GM23338 (cell line): ENCODE measurements around the gene NPR2. TPM values are rescaled to one million over a fixed set of nuclear protein-coding genes. Genes with fewer than 3 reads are reported as not detected.

ENCODE experiments used
- ATAC-seq: fragments of 200-7000 bp; cut with Tn5 transposase; 3 replicates; pipeline ENCODE4 v1.9.1; 2020
- DNase-seq: peaks from one replicate; pipeline ENCODE4 v3.0.0-alpha.2; 2015; ENCODE audit warnings: low spot score
- H2AFZ ChIP-seq: fragments of 200-600 bp; sonication (generic); 2 replicates; pipeline ENCODE4 v1.8.0; 2016; ENCODE audit warnings: antibody characterized with exemption, mild to moderate bottlenecking, moderate library complexity
- H3F3A ChIP-seq: fragments of 200-600 bp; sonication (generic); replicated peaks from 2 replicates; pipeline ENCODE4 v1.8.0; 2017; ENCODE audit warnings: antibody characterized with exemption, mixed run types, low read depth
- H3K27ac ChIP-seq: fragments of 200-600 bp; sonication (generic); 2 replicates; pipeline ENCODE4 v1.6.1; 2016; ENCODE audit warnings: low read depth
- H3K27me3 ChIP-seq: fragments of 200-600 bp; sonication (generic); 2 replicates; pipeline ENCODE4 v1.8.0; 2016; ENCODE audit warnings: mild to moderate bottlenecking, mixed run types, moderate library complexity; ENCODE audit not compliant: insufficient read depth
- H3K36me3 ChIP-seq: fragments of 200-600 bp; sonication (generic); 2 replicates; pipeline ENCODE4 v1.8.0; 2016; ENCODE audit warnings: mild to moderate bottlenecking; ENCODE audit not compliant: insufficient read depth
- H3K4me1 ChIP-seq: fragments of 200-600 bp; sonication (generic); 2 replicates; pipeline ENCODE4 v1.8.0; 2016; ENCODE audit warnings: mild to moderate bottlenecking, moderate library complexity; ENCODE audit not compliant: insufficient read depth
- H3K4me2 ChIP-seq: fragments of 200-600 bp; sonication (generic); 2 replicates; pipeline ENCODE4 v1.7.1; 2017; ENCODE audit warnings: mixed run types
- H3K4me3 ChIP-seq: fragments of 200-600 bp; sonication (generic); 2 replicates; pipeline ENCODE4 v1.6.1; 2016; ENCODE audit warnings: mixed run types
- H3K79me2 ChIP-seq: fragments of 200-600 bp; sonication (generic); replicated peaks from 2 replicates; pipeline ENCODE4 v1.8.0; 2017; ENCODE audit warnings: mild to moderate bottlenecking; ENCODE audit not compliant: insufficient read depth
- H3K9me2 ChIP-seq: fragments of 200-600 bp; sonication (generic); 2 replicates; pipeline ENCODE4 v1.8.0; 2017; ENCODE audit not compliant: insufficient read depth
- H4K20me1 ChIP-seq: fragments of 200-600 bp; sonication (generic); replicated peaks from 2 replicates; pipeline ENCODE4 v1.8.0; 2017; ENCODE audit warnings: mild to moderate bottlenecking; ENCODE audit not compliant: insufficient read depth
- H3K27ac Mint-ChIP-seq: 2 replicates; pipeline ENCODE4 v1.8.0; 2020; ENCODE audit warnings: inconsistent platforms, mild to moderate bottlenecking, moderate library complexity, mixed read lengths
- H3K27me3 Mint-ChIP-seq: 3 replicates; pipeline ENCODE4 v1.8.0; 2022; ENCODE audit warnings: low read depth, mild to moderate bottlenecking, moderate library complexity, mixed read lengths, inconsistent platforms; ENCODE audit not compliant: insufficient read depth, poor library complexity
- H3K36me3 Mint-ChIP-seq: 3 replicates; pipeline ENCODE4 v1.8.0; 2021; ENCODE audit warnings: low read depth, mild to moderate bottlenecking, inconsistent platforms, moderate library complexity, mixed read lengths
- H3K4me1 Mint-ChIP-seq: 3 replicates; pipeline ENCODE4 v1.8.0; 2020; ENCODE audit warnings: mild to moderate bottlenecking, inconsistent platforms, mixed read lengths
- H3K4me3 Mint-ChIP-seq: 3 replicates; pipeline ENCODE4 v1.8.0; 2021; ENCODE audit warnings: moderate library complexity, mild to moderate bottlenecking, inconsistent platforms, mixed read lengths
- H3K9me3 Mint-ChIP-seq: 3 replicates; pipeline ENCODE4 v1.8.0; 2020; ENCODE audit warnings: moderate library complexity, mild to moderate bottlenecking, inconsistent platforms, mixed read lengths
- CREB1 ChIP-seq: fragments of 250-450 bp; sonication (Bioruptor Pico); IDR thresholded peaks from 2 replicates; pipeline ENCODE4 v1.5.0; 2020; ENCODE audit warnings: low read depth, mild to moderate bottlenecking, moderate library complexity
- CTCF ChIP-seq, 2 experiments: fragments of 200-600 bp in 1 of 2; sonication (generic) in 1 of 2; conservative IDR thresholded peaks; 2 replicates each; pipeline versions ENCODE4 v1.5.1 to v1.6.1; 2016 to 2017; ENCODE audit warnings: antibody characterized with exemption in 2 of 2, low read depth in 2 of 2, mild to moderate bottlenecking in 2 of 2, moderate library complexity in 1 of 2
- ETS1 ChIP-seq: IDR thresholded peaks from 2 replicates; pipeline ENCODE4 v1.6.1; 2016; ENCODE audit warnings: antibody characterized with exemption
- EZH2 ChIP-seq: fragments of 200-600 bp; sonication (generic); IDR thresholded peaks from one replicate; pipeline ENCODE4 v1.8.0; 2017; ENCODE audit warnings: antibody characterized with exemption, mild to moderate bottlenecking, low read depth; ENCODE audit not compliant: unreplicated experiment
- EZH2phosphoT487 ChIP-seq: fragments of 200-600 bp; sonication (generic); IDR thresholded peaks from one replicate; pipeline ENCODE4 v1.8.1; 2018; ENCODE audit warnings: antibody characterized with exemption; ENCODE audit not compliant: unreplicated experiment
- JUNB ChIP-seq: IDR thresholded peaks from one replicate; pipeline ENCODE4 v1.6.1; 2016; ENCODE audit warnings: antibody characterized with exemption; ENCODE audit not compliant: unreplicated experiment
- NANOG ChIP-seq: IDR thresholded peaks from 2 replicates; pipeline ENCODE4 v1.6.1; 2016; ENCODE audit warnings: antibody characterized with exemption, borderline replicate concordance
- POLR2AphosphoS5 ChIP-seq: IDR thresholded peaks from 2 replicates; pipeline ENCODE4 v1.6.1; 2016; ENCODE audit warnings: antibody characterized with exemption, low read depth
- STAT1 ChIP-seq: IDR thresholded peaks from one replicate; pipeline ENCODE4 v1.6.1; 2016; ENCODE audit warnings: antibody characterized with exemption; ENCODE audit not compliant: unreplicated experiment
- ZNF114 ChIP-seq: fragments of 250-450 bp; sonication (Bioruptor Pico); IDR thresholded peaks from 2 replicates; pipeline ENCODE4 v1.5.0; 2020; ENCODE audit warnings: mild to moderate bottlenecking, moderate library complexity
- ZNF331 ChIP-seq: fragments of 250-450 bp; sonication (Bioruptor Pico); IDR thresholded peaks from 2 replicates; pipeline ENCODE4 v1.5.0; 2020; ENCODE audit warnings: low read depth, mild to moderate bottlenecking, moderate library complexity
- ZNF462 ChIP-seq: fragments of 250-450 bp; sonication (Bioruptor Pico); IDR thresholded peaks from 2 replicates; pipeline ENCODE4 v1.5.0; 2020; ENCODE audit warnings: mild to moderate bottlenecking, moderate library complexity
- polyA plus RNA-seq: library from polyadenylated mRNA; unstranded; fragments of >200 nt; fragmentation: Nextera tagmentation; extraction: Ambion mirVana; gene quantifications from 2 replicates; pipeline ENCODE4 v1.2.1, GENCODE V29; 2016
- total RNA-seq: library from RNA; depleted of rRNA; stranded (reverse); fragments of >200 nt; shearing (Covaris generic); gene quantifications from 2 replicates; pipeline ENCODE4 v1.2.3, GENCODE V29; 2014
- TF ChIP-seq, protein P1 (sequence below): IDR thresholded peaks from one replicate; pipeline ENCODE4 v1.6.1; 2018; ENCODE audit warnings: antibody characterized with exemption; ENCODE audit not compliant: unreplicated experiment

NPR2 gene
- total and polyA plus RNA-seq, 2 experiments from 2014 or later: 9.0 to 14.4 TPM

DNA sequence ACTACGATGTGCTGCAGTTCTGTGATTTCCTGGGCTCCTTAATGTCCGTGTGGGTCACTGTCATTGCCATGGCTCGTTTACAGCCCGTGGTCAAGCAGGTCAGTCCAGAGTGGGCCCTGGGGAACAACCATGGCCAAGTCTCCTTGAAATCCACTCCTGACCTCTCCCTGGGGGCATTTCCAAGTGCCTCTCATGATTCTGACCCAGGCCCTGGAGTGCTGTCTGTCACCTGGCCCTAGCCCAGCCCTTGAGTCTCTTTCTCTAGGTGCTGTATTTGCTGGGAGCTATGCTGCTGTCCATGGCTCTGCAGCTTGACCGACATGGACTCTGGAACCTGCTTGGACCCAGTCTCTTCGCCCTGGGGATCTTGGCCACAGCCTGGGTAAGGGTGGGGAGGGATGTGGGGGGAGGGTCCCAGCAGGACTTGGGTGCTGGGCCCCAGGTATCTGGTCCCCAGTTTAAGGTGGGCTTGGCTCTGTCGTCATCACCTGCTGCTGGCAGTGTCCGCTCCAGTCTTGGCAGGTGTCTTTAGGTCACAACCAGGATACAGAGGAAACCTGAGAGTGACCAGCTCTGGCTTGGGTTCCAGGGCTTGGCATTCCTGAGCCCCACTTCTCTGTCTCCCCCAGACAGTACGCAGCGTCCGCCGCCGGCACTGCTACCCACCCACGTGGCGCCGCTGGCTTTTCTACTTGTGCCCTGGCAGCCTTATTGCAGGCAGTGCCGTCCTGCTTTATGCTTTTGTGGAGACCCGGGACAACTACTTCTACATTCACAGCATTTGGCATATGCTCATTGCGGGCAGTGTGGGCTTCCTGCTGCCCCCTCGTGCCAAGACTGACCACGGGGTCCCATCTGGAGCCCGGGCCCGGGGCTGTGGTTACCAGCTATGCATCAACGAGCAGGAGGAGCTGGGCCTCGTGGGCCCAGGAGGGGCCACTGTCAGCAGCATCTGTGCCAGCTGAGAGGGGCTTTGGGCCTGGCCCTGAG is 61.8 kb downstream of the NPR2 start:
- Mint-ChIP-seq H3K27me3 (peaks cover 2% of the 10 kb centered on the region), H3K4me3 (no peak overlapping the region), H3K36me3 (peaks cover under 1% of the 10 kb centered on the region; the same call in 2 of the 3 replicates), H3K27ac (no peak overlapping the region), H3K9me3 (no peaks in the 10 kb centered on the region), H3K4me1 (no peaks in the 10 kb centered on the region)
- Histone ChIP-seq H3K4me2 (no peak overlapping the region), H3K4me1 (no peaks in the 10 kb centered on the region), H3K36me3 (no peaks in the 10 kb centered on the region), H3K9me2 (no peaks in the 10 kb centered on the region), H3K79me2 (no peaks in the 10 kb centered on the region), H3K27ac (no peak overlapping the region), H3K27me3 (no peaks in the 10 kb centered on the region), H3K4me3 (no peak overlapping the region), H4K20me1 (no peaks in the 10 kb centered on the region), H3F3A (no peaks in the 10 kb centered on the region), H2AFZ (no peak overlapping the region)
- ATAC-seq: no peak
- TF ChIP-seq CTCF (conservative IDR thresholded peaks at IDR 0.05; ENCODE audit: low read depth in 2 of 2): no peak
- no peak for TF ChIP-seq CREB1 (CRISPR knock-in tag)
- TF ChIP-seq STAT1: no peak
- no peak for TF ChIP-seq ZNF114
- no peak for TF ChIP-seq EZH2
- TF ChIP-seq, protein P1, sequence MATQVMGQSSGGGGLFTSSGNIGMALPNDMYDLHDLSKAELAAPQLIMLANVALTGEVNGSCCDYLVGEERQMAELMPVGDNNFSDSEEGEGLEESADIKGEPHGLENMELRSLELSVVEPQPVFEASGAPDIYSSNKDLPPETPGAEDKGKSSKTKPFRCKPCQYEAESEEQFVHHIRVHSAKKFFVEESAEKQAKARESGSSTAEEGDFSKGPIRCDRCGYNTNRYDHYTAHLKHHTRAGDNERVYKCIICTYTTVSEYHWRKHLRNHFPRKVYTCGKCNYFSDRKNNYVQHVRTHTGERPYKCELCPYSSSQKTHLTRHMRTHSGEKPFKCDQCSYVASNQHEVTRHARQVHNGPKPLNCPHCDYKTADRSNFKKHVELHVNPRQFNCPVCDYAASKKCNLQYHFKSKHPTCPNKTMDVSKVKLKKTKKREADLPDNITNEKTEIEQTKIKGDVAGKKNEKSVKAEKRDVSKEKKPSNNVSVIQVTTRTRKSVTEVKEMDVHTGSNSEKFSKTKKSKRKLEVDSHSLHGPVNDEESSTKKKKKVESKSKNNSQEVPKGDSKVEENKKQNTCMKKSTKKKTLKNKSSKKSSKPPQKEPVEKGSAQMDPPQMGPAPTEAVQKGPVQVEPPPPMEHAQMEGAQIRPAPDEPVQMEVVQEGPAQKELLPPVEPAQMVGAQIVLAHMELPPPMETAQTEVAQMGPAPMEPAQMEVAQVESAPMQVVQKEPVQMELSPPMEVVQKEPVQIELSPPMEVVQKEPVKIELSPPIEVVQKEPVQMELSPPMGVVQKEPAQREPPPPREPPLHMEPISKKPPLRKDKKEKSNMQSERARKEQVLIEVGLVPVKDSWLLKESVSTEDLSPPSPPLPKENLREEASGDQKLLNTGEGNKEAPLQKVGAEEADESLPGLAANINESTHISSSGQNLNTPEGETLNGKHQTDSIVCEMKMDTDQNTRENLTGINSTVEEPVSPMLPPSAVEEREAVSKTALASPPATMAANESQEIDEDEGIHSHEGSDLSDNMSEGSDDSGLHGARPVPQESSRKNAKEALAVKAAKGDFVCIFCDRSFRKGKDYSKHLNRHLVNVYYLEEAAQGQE: no peak
- no peak for TF ChIP-seq ZNF462 (CRISPR knock-in tag)
- TF ChIP-seq ETS1: no peak
- TF ChIP-seq JUNB: no peak
- no peak for TF ChIP-seq POLR2AphosphoS5
- no peak for TF ChIP-seq ZNF331 (CRISPR knock-in tag)
- TF ChIP-seq NANOG: no peak
- no peak for TF ChIP-seq EZH2phosphoT487
- no peak for DNase-seq
